HG03521 (cell line): Measurements from ENCODE around the gene TMEM184C.

ENCODE experiments used
- ATAC-seq: cut with Tn5 transposase; IDR thresholded peaks from one replicate; pipeline ENCODE4 v1.9.1; 2021; ENCODE audit warnings: mild to moderate bottlenecking, moderate library complexity; ENCODE audit not compliant: unreplicated experiment

TMEM184C gene

DNA sequence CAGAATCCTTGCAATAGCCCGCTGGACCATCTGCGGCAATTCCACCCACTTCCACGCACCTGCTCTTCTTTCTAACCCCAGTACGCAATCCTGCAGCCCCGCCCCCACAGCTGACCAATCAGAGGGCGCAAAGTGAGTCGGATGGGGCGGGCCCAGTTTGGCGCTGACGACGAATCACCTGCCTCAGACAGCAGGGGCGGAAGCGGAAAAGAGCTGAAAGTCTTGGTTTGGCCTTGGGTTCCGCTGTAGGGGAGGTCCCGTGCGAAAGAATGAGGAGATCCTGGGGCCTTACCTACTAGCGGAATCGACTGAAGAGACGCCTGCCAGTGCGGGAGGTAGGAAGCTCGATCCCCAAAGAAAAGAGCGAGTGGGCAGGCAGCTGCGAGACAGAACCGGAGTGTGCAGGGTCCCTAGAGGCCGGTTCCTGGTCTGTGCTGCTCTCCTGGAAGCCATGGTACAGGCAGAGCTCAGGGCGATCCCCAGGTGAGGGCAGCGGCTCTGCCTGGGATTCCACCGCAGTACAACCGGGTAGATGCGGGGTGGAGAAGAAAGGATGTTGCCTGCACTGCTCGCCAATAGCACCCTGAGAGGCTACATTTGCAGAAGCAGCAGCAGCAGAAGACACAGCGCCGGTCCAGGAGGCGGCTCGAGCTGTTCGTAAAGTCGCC lies at the start of gene TMEM184C:
Gene TMEM184C (plus strand): TSS at position 225 of the 668 bp plus-strand sequence. CDS start 560 bp downstream, outside the sequence.
- ATAC-seq, result peak; percentile 99

DNA sequence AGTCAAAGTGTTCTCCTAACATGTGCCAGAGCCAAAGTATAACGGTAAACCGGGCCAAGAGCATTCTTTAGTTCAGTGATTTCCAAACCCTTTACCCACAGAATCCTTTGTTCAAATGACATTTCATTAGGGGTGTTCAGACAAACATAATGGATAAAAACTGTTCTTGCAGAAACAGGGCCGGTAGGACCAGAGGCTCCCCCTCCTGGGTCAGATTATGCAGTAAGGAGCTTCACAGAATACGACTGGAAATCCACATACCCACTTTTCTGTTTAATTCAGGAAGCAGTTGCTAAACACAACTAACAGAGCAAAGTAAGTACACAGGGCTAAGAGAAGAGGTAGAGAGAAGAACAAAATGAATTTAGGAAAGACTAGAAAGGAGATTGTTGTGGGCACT lies 46.6 kb upstream of the TMEM184C start:
- no peak for ATAC-seq

DNA sequence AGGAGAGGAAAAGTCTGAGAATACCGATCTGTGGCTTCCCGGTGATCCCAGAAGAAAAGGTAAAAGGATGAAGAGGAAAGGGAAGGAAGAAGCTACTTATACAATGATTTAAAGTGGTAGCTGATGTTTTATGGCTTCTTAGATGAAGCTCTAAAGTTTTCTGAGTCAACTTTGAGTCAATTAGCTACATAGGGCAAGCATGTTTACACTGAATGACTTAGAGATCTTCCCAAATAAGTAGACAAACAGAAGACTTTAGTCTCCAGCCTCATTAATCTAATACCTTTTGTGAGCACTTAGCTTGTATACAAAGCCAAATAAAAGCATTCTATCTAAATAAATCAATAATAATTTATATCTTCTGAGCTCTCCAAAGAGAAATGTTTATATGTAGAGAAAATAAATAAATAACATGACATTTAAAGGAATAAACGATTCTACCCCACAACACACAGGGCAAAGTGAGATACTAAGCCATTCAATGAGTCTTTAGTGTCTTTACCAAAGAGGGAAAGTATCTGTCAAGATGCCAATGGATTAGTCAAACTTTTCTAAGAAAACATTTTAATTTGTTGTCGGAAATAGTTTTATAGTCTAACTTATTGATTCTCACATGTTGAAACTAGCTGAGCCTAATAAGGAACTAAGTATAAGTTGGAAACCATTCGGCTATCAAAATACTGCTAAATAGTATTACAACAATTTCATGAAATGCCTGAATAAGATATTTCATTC lies 46.0 kb upstream of the TMEM184C start:
- ATAC-seq, result no peak

DNA sequence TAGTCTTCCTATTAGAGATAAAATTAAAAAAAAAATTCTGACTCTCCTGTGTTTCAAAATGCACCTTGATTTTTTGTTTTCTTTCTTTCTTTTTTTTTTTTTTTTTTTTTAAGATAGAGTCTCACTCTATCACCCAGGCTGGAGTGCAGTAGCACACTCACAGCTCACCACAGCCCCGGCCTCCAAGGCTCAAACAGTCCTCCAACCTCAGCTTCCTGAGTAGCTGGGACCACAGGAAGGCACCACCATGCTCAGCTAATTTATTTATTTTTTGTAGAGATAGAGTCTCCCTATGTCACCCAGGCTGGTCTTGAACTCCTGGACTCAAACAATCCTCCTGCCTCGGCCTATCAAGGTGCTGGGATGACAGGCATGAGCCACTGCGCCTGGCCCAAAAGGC lies 41.1 kb upstream of the TMEM184C start:
- no peak for ATAC-seq

DNA sequence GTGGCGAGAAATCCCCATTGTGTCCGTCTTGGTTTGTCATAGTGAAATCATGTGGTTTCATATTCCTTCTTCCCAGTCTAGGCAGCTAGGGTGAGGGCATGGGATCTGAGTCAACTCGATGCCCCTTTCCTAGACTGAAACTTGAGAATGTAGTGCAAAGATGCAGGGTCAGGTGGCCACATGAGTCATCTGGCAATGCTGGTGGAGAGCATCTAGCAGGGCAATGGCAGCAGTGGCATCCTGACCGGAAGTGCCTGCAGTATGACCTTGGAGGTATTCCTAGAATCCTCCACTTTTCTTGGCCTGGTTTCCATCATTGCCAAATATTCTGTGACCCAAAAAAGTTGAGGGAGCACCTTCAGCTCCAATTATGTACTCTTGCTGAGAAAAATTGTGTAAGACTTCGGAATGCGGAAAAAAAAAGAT lies 39.1 kb upstream of the TMEM184C start:
- no peak for ATAC-seq

DNA sequence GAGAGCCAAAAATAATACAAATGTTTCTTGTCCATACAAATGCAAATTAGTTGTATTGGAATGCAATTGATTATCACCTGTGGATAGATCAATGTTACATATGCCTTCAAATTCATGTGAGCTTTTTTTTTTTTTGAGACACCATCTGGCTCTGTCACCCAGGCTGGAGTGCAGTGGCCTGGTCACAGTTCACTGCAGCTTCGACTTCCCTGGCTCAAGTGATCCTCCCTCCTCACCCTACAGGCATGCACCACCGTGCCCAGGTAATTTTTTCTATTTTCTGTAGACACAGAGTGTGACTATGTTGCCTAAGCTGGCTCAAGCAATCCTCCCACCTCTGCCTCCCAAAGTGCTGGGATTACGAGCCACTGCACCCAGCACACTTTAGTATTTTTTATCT lies 38.6 kb upstream of the TMEM184C start:
- no peak for ATAC-seq

DNA sequence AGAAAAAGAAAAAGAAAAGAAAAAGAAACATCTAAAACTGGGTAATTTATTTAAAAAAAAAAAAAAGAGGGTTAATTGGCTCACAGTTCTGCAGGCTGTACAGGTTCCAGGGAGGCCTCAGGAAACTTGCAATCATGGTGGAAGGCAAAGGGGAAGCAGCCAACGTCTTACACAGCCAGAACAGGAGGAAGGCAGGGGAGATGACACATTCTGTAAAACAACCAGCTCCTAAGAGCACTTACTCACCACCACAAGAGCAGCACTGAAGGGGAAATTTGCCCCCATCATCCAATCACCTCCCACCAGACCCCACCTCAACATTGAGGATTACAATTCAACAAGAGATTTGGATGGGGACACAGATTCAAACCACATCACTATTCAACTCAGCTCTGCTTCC lies 36.8 kb upstream of the TMEM184C start:
- no peak for ATAC-seq

DNA sequence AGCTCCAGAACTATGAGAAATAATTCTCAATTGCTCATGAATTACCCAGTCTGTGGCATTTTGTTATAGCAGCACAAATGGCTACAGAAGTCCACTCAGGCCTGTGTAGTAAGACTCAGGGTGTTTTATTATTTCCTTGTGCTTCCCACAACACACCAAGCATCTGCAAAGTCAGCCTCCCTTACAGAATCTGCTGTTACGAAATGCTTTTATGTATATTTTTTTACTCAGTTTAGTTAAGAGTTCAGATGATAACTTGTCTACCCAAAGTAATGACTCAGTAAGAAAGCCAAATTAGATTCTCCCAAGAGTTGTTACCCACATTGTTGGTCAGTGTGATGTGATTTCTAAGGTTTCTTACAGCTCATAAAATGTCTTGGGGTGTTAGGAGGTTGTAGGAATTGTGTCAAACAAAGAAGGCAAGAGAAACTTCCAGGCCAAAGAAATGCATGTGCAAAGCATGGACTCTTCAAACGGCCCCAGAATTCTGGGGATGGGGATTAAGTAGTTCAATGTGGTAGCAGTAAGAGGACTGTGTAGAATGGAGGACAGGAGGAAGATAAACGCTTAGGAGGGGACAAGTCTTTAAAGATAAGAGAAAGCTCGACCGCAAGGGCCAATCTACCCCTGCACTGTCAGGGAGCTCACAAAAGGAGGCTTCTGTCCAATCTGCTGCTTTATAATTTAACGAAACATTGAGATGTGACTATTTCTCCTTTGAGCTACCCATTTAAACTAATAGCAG lies 35.4 kb upstream of the TMEM184C start:
- no peak for ATAC-seq

DNA sequence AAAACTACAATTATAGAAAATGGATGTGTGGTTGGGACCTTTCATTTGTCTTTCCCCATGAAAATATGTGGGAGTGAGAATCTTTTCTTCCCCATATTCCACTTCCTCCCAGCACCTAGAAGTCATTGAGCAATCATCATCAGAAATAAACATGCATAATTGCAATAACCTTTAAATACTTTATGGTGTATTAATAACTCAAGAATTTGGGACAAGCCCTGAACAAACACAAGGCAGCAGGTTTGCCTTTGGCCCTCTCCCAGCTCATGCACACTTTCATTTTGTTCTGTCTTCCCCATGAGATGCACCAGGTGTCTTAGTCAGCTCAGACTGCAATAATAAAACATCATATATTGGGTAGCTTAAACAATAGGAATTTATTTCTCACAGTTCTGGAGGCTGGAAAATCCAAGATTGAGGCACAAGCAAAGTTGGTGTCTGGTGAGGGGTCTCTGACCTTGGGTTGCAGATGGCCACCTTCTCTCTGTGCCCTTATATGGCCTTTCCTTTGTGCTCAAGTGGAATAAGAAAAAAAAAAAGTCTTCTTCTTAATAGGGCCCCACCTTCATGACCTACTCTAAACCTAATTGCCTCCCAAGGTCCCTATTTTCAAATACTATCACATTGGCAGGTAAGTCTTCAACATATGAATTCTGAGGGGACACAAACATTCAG lies 34.7 kb upstream of the TMEM184C start:
- no peak for ATAC-seq

DNA sequence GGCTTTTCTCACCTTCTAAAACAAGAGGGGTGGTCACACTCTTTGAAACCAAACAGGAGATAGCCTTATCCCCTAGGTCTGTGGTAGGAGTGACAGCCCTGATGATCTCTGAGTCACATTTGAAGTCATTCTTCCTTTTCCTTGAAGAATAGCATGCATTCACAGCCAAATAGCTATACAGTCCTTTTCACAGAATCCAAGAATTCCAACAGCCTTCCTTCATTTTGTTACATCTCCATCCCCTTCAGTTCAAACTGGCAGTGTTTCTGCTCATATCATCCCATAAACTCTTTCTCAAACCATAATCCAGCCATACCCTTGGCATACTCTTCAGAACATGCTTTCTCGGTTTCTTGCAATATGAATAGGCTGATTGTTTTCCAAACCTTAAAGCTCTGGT lies 33.3 kb upstream of the TMEM184C start:
- ATAC-seq, result no peak

DNA sequence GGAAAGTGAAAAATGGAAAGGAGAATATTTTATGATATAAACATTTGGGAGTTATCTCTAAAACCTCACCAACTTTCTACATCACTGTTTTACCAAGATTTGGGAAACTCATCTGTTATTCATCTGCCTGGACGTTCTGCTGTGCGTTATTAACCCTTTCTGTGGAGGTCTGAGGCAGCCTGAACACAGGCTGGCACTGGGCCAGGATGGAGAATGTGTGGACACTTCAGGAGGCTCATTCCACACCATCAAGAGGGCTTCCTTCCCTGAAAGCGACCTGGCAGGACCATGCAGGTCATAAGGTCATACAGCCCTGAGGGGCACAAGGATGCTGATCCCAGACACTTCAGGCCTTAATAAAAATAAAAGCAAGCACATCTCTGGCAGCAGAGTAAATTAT lies 31.2 kb upstream of the TMEM184C start:
- no peak for ATAC-seq

DNA sequence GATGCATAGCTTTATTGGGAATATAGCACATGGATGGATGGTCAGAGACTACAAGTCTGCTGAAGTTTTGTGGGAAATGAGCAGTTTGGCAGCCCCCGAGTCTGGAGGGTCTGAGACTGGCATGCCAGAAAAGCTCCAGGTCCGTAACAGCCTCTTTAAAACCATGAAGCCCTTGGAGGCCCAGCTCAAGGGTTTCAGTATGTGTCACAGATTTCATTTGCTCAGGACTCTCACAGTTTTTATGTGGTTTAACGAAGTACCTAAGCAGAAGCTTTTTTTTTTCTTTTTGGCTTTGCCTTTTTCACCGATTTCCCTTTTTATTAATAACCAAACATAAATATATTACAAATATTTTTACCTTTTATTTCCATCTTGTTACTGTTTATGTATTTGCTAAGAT lies 30.6 kb upstream of the TMEM184C start:
- ATAC-seq, result no peak

DNA sequence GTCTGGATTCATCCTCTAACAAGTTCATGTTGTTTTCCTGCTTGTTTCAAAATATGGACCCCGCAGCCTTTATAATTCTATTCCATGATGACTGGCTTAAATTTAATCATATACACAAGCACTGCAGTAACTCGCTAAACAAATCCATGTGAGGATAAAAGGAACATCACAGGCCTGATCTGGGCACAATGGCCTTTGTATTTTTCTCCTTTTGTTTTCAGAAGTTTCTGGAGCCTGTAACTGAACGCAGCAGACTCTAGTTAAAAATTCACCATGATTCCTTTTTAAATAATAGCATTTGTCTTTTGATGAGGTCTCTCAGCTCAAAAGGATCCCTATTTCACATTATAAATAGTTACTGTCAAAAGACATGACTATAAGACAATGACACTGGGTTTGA lies 30.2 kb upstream of the TMEM184C start:
- ATAC-seq, result no peak

DNA sequence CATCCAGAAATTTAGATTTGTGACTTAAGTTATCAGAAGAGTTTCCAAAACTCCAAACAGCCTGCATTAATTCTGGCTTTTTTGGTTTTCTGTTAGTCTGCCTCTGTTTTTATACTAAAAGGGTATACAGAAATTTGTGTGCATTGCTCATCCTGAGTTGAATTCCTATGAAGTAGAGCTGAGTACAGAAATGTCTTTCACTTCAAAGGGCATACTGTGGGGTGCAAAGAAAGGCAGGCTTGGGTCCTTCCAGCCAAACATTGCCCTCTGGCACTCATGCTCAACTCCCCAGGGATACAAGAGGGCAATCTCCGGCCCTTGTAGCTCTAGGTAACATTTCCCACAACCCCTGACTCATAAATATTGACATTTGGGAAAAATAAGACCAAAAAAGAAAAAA lies 27.6 kb upstream of the TMEM184C start:
- ATAC-seq, result no peak

DNA sequence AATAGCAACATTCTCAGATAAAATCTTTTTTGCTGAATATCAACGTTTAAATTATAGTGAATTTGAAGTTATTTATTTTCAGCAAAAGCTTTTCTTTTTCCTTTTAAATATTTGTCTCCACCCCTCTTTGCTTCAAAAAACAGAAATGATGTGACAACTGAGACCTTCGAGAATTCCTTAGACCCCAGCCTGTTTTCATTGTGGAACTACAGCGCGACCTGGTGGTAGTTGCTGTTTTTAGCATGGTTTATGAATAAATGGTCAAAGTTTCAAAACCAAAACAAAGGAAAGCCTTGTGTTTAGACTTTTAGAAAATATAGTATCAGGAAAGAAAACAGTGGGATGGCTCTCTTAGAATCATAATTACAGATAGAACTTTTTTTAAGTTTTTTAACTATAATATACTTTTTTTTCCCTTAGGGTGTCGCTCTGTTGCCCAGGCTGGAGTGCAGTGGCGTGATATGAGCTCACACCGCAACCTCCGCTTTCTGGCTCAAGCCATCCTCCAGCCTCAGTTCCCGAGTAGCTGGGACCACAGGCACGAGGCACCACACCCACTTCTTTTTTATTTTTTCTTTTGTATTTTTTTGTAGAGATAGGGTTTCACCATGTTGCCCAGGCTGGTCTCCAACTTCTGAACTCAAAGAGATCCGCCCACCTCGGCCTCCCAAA lies 26.8 kb upstream of the TMEM184C start:
- no peak for ATAC-seq

DNA sequence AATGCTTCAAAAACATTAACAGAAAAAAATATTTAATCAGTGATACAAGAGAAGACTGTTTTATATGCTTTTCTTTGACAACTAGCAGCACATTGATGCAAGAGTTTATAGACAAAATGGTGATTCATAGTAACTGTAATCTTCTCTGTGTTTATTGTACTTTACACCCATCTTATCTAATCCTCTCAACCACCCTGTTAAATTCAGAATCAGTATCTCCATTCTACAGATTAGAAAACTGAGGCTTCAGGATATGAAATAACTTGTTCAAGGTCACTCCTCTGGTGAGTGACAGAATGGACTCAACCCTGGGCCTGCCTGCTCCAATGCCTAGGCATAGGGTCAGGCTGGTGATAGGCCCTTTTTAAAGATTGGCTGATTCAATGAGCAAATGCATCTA lies 26.1 kb upstream of the TMEM184C start:
- ATAC-seq, result no peak

DNA sequence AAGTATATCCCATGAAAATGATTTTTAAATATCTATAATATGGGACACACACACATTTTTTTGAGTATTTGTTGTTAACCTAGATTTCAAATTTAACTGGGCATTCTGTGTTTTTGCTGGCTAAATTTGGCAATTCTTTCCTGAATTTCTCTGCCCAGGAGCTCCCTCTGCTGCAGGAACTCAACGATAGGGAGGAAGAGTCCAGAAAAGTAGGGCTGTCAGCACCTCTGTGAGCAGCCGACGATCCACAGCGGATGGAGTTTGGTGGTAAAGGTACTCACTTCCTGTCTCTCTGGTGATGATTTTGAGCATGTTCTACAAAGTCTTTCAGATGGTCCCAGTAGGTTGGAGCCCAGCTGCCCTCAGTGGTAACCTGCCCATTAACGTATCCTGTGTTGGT lies 23.1 kb upstream of the TMEM184C start:
- ATAC-seq, result no peak

DNA sequence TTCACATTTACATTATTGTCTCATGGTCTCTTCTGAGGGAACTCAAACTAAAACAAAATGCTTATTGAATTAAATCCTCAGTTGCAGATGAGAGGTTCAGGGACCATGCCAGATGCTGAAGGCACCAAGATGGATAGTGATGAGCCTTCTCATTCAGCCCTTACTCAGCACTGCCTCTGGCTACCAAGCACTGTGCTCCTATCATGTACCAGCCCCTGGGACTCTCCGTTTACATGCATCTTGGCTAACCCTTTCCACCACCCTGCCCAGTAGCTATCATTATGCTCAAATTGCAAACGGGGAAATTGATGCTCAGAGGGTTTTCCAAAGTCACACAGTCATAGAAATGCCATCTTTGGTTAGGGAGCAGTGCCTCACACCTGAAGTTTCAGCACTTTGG lies 22.6 kb upstream of the TMEM184C start:
- ATAC-seq, result no peak

DNA sequence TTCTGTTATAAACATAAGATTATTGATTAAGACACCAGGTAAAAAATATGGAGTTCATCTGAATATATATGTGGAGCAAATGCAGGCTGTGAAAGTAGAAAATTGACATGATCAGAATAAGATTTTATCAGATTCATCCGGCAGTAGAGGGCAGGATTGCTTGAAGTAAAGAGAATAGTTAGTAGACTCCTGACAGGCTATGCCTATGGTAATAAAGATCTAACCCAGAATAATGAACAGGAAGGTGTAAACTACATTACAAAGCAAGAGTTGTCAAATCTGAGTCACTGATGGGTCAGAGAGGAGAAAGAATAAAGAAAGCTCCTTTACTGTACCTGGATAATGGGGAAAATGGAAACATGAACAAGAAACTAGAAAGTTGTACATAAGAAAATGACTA lies 20.8 kb upstream of the TMEM184C start:
- ATAC-seq, result no peak

DNA sequence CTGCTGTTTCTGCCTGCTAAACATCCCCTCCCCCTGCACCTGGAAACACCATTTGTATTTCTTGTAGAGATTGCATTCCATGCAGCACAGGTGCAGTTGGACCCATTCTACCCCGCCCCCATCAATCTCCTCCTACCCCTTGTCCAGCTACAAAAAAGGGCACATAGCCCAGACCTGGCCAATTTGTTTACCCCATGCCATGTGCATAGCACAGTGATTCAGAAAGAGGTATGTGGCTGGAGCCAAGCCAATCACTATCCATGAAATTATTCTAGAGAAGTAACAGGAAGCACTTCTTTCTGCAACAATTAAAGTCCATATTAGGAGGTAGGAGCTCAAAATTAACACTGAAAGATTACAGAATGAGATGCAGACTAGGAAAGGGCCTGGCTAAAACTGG lies 20.2 kb upstream of the TMEM184C start:
- ATAC-seq, result no peak

DNA sequence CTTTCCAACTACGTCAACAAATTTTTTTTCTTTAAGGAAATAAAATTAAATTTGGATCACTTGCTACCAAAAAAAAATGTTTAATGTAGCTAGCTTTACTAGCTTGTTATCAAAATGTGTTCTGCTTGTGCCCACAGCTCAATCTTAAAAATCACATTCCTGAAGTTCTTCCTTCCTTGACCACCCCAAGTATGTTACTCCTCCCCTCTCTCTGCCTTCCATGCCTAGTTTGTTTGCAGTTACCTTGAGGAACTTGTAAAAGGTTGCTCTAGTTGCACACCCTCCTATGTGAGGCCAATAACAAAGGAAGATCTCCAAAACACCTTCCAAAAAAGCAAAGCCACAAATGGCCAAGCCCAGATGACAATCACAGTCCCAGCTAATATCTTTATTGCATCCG lies 19.6 kb upstream of the TMEM184C start:
- ATAC-seq, result no peak
